HepG2 (cell line): ENCODE data around the gene ZER1. TPM values are rescaled to one million over a fixed set of nuclear protein-coding genes. Genes with fewer than 3 reads are reported as not detected.

Experiments used
- CREB1 ChIP-seq, 2 experiments: fragments of 450-650 bp in 1 of 2; IDR thresholded peaks; 2 replicates each; pipeline ENCODE4 v1.6.1; 2016 to 2017; ENCODE audit warnings: control low read depth in 1 of 2, mild to moderate bottlenecking in 1 of 2, missing compliant biosample characterization in 1 of 2, missing genetic modification characterization in 1 of 2
- CREBL2 ChIP-seq: sonication (generic); formaldehyde crosslinking; IDR thresholded peaks from 2 replicates; pipeline ENCODE4 v1.8.1; 2023; ENCODE audit warnings: missing genetic modification reagents, mild to moderate bottlenecking, borderline replicate concordance
- CSRNP2 ChIP-seq: sonication (generic); formaldehyde crosslinking; conservative IDR thresholded peaks from 2 replicates; pipeline ENCODE4 v1.8.0; 2022; ENCODE audit warnings: low read depth, missing genetic modification reagents
- ETV5 ChIP-seq: IDR thresholded peaks from 2 replicates; pipeline ENCODE4 v1.6.1; 2018; ENCODE audit warnings: missing biosample characterization, missing genetic modification reagents, inconsistent platforms, borderline replicate concordance
- GLMP ChIP-seq: sonication (generic); formaldehyde crosslinking; IDR thresholded peaks from 2 replicates; pipeline ENCODE4 v1.9.0; 2021; ENCODE audit warnings: missing genetic modification reagents, mild to moderate bottlenecking, borderline replicate concordance
- HOXA5 ChIP-seq: sonication (generic); formaldehyde crosslinking; IDR thresholded peaks from 2 replicates; pipeline ENCODE4 v1.4.0; 2020; ENCODE audit warnings: missing genetic modification reagents
- IKZF5 ChIP-seq: IDR thresholded peaks from 2 replicates; pipeline ENCODE4 v1.6.1; 2018; ENCODE audit warnings: missing genetic modification reagents, mild to moderate bottlenecking, missing compliant biosample characterization
- MXD3 ChIP-seq: IDR thresholded peaks from 2 replicates; pipeline ENCODE4 v1.6.1; 2016; ENCODE audit warnings: mild to moderate bottlenecking, missing biosample characterization, missing genetic modification reagents
- MXD4 ChIP-seq: IDR thresholded peaks from 2 replicates; pipeline ENCODE4 v1.6.1; 2016; ENCODE audit warnings: mild to moderate bottlenecking, missing biosample characterization, missing genetic modification reagents
- NFE2L1 ChIP-seq: sonication (generic); formaldehyde crosslinking; IDR thresholded peaks from 2 replicates; pipeline ENCODE4 v1.4.0; 2020; ENCODE audit warnings: missing genetic modification reagents, mild to moderate bottlenecking, borderline replicate concordance
- NRL ChIP-seq: sonication (generic); formaldehyde crosslinking; IDR thresholded peaks from 2 replicates; pipeline ENCODE4 v1.5.0; 2020; ENCODE audit warnings: missing genetic modification reagents, mild to moderate bottlenecking, moderate library complexity, borderline replicate concordance
- SETDB1 ChIP-seq: sonication (generic); formaldehyde crosslinking; IDR thresholded peaks from 2 replicates; pipeline ENCODE4 v1.5.1; 2020; ENCODE audit warnings: missing genetic modification reagents, mild to moderate bottlenecking, borderline replicate concordance
- SMAD1 ChIP-seq: sonication (generic); formaldehyde crosslinking; IDR thresholded peaks from 2 replicates; pipeline ENCODE4 v1.4.0; 2020; ENCODE audit warnings: missing genetic modification reagents, low read depth, mild to moderate bottlenecking, borderline replicate concordance
- ZBTB49 ChIP-seq: sonication (generic); formaldehyde crosslinking; IDR thresholded peaks from 2 replicates; pipeline ENCODE4 v1.4.0; 2020; ENCODE audit warnings: missing genetic modification reagents, borderline replicate concordance
- ZSCAN20 ChIP-seq: sonication (generic); formaldehyde crosslinking; IDR thresholded peaks from 2 replicates; pipeline ENCODE4 v1.4.0; 2020; ENCODE audit warnings: missing genetic modification reagents, mild to moderate bottlenecking, borderline replicate concordance
- polyA plus RNA-seq, 8 experiments: library from polyadenylated mRNA; depleted of rRNA in 3 of 8; stranded (reverse) in 7 of 8; unstranded in 1 of 8; fragments of >200 nt; fragmentation: Illumina TruSeq in 4 of 8; extraction: Trizol in 4 of 8; gene quantifications; 2 replicates each; pipeline versions ENCODE4 v1.2.1 to v1.2.3, GENCODE V29; 2011 to 2016; ENCODE audit warnings: low read depth in 4 of 8, missing spikeins in 1 of 8, mixed read lengths in 1 of 8; ENCODE audit not compliant: insufficient read depth in 1 of 8
- total RNA-seq, 5 experiments: library from RNA; depleted of rRNA; stranded (reverse); fragments of >200 nt; fragmentation: Illumina TruSeq; extraction: Trizol; gene quantifications; 2 replicates each; pipeline ENCODE4 v1.2.3, GENCODE V29; 2016; ENCODE audit warnings: low read depth in 1 of 5

Gene ZER1
- total and polyA plus RNA-seq, 2 of the 13 experiments (the other 11 are each of a cell fraction or from before 2014, with no cell fraction given) = 7.7 to 40.0 TPM

- no peak for TF ChIP-seq GLMP (CRISPR knock-in tag)
- TF ChIP-seq NRL (CRISPR knock-in tag) = no peak; the same call in 1 of the 2 replicates
- peak; percentile 46; the same call in 1 of the 2 replicates for TF ChIP-seq MXD4 (CRISPR knock-in tag)
- no peak for TF ChIP-seq CSRNP2
- TF ChIP-seq ETV5 = peak; percentile 17; the same call in 1 of the 2 replicates
- no peak for TF ChIP-seq ZBTB49 (CRISPR knock-in tag)
- TF ChIP-seq ZSCAN20 (CRISPR knock-in tag) = no peak
- peak; percentile 77; the same call in 1 of the 2 replicates for TF ChIP-seq MXD3 (CRISPR knock-in tag)
- 0 out of 2 replicates have a peak, but pooled peaks have one; percentile 41 for TF ChIP-seq CREB1 (IDR thresholded peaks at IDR 0.05)
- TF ChIP-seq CREB1 (CRISPR knock-in tag; IDR thresholded peaks at IDR 0.05) = no peak
- peak; percentile 35; the same call in 1 of the 2 replicates for TF ChIP-seq IKZF5
- 0 out of 2 replicates have a peak, but pooled peaks have one; percentile 53 for TF ChIP-seq CREBL2 (CRISPR knock-in tag)
- no peak for TF ChIP-seq SETDB1 (CRISPR knock-in tag)
- peak; percentile 16; the same call in 1 of the 2 replicates for TF ChIP-seq HOXA5 (CRISPR knock-in tag)
- TF ChIP-seq SMAD1 (CRISPR knock-in tag) = no peak
- TF ChIP-seq NFE2L1 = no peak
Measured at GRCh38 chr9:128723866-128724743, 47.6 kb downstream of the ZER1 start, which contains the start of gene ZDHHC12 (continued).
